Esophagus squamous epithelium (tissue), 5 donors: ENCODE measurements around the gene KLF7. TPM values are rescaled to one million over a fixed set of nuclear protein-coding genes. Genes with fewer than 3 reads are reported as not detected.

Source experiments
- DNase-seq: peaks from one replicate; lab custom pipeline; 2025; lab: John Stamatoyannopoulos, UW
- H3K27ac ChIP-seq, 4 donors: fragments of 200-600 bp; sonication (generic); one replicate each; pipeline ENCODE4 v1.5.1; 2016 to 2019; ENCODE audit warnings: mild to moderate bottlenecking in 1 of 4
- H3K27me3 ChIP-seq, 4 donors: fragments of 200-600 bp; sonication (generic); 1 replicate in 3 of 4; 2 replicates in 1 of 4; pipeline versions ENCODE4 v1.5.1 to v1.6.0; 2017 to 2021; ENCODE audit warnings: antibody characterized with exemption in 1 of 4
- H3K36me3 ChIP-seq, 3 donors: fragments of 200-600 bp; sonication (generic); one replicate each; pipeline ENCODE4 v1.5.1; 2016 to 2019
- H3K4me1 ChIP-seq, 3 donors: fragments of 200-600 bp; sonication (generic); one replicate each; pipeline ENCODE4 v1.5.1; 2017 to 2019
- H3K4me3 ChIP-seq, 4 donors: fragments of 200-600 bp; sonication (generic); 1 replicate in 3 of 4; 2 replicates in 1 of 4; pipeline ENCODE4 v1.5.1; 2016 to 2019; ENCODE audit warnings: mild to moderate bottlenecking in 2 of 4, moderate library complexity in 1 of 4
- H3K9me3 ChIP-seq, 3 donors: fragments of 200-600 bp; sonication (generic); one replicate each; pipeline ENCODE4 v1.5.1; 2016 to 2019
- POLR2A ChIP-seq, 4 donors: fragments of 450-650 bp; IDR thresholded peaks; one replicate each; pipeline ENCODE4 v1.6.1; 2017; ENCODE audit warnings: antibody characterized with exemption in 4 of 4, mild to moderate bottlenecking in 4 of 4, moderate library complexity in 3 of 4
- WGBS, 2 donors: methylation state at CpG; one replicate each; pipeline ENCODE4 v1.1.5; 2018; 5-methylcytosine and 5-hydroxymethylcytosine counted together
- intact Hi-C: fragments of 100-400 bp; cut with DNase I; formaldehyde crosslinking; loops from one replicate; pipeline ENCODE4 v1.15.0; 2022
- total RNA-seq, 4 donors: library from RNA; depleted of rRNA; stranded (reverse); fragments of >200 nt; gene quantifications; one replicate each; pipeline ENCODE4 v1.1.0, GENCODE V29; 2016
- TF ChIP-seq, protein P1 (sequence below), 6 experiments: fragments of 450-650 bp in 4 of 6; fragments of 200-600 bp in 2 of 6; sonication (generic) in 2 of 6; IDR thresholded peaks; one replicate each; pipeline ENCODE4 v1.5.1; 2016 to 2019; ENCODE audit warnings: antibody characterized with exemption in 6 of 6, mild to moderate bottlenecking in 4 of 6, moderate library complexity in 4 of 6
- donor health status: DM: yes; HTN: yes; CAD: no.

The KLF7 gene
- total RNA-seq, 4 donors from 2014 or later: 6.5 to 24.8 (median 15.2) TPM

DNA sequence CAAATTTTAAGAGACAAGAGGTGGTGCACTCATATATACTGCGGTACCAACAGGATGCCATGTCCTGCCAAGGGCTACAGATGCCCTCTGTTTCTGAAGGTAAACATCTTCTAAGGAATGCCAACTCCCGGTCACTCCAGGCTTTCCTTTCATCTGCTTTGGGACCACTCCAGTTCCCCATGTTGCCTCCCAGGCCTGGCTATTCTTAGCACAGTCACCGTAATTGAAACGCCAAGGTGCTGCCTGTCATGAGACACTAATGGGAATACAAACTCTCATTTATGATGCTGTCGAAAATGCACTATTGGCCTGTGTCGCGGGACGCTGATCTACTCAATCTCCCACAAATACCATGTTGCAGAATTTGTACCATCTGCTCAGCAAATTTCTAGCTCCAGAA lies 79.6 kb downstream of the KLF7 start:
- H3K27ac ChIP-seq: no peak overlapping the region
- peaks cover 0 to 68% (median 0%) of the 10 kb centered on the region in 3 donors for H3K36me3 ChIP-seq
- 88 to 91% methylated on average over 8 of the region's 8 CpGs for WGBS, 2 donors

DNA sequence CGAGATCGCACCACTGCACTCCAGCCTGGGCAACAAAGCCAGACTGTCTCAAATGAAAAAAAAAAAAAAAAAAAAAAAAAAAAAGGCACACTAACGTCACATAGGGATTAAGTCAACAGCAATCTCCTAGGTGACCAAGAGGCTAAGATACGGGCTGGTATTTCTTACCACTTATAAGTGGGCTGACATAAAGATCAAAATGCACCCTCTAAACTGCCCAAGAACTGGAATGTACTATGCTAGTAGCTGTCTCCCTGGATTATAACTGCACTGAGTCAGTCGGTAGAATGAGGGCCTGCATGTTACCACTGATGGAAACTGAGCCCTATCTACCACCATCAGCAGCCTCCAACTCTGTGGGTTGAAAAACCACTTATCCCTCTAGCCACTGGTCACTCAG lies 80.6 kb downstream of the KLF7 start:
- Histone ChIP-seq H3K27ac (no peak overlapping the region), H3K4me1 (peaks cover 0 to 19% (median 0%) of the 10 kb centered on the region in 3 donors)

More for the DNA sequence above, 79.6 kb downstream of the KLF7 start:
- intact Hi-C loops: no loop called here
- H3K4me1 ChIP-seq: peaks cover 0 to 26% (median 0%) of the 10 kb centered on the region in 3 donors
- TF ChIP-seq, protein P1, sequence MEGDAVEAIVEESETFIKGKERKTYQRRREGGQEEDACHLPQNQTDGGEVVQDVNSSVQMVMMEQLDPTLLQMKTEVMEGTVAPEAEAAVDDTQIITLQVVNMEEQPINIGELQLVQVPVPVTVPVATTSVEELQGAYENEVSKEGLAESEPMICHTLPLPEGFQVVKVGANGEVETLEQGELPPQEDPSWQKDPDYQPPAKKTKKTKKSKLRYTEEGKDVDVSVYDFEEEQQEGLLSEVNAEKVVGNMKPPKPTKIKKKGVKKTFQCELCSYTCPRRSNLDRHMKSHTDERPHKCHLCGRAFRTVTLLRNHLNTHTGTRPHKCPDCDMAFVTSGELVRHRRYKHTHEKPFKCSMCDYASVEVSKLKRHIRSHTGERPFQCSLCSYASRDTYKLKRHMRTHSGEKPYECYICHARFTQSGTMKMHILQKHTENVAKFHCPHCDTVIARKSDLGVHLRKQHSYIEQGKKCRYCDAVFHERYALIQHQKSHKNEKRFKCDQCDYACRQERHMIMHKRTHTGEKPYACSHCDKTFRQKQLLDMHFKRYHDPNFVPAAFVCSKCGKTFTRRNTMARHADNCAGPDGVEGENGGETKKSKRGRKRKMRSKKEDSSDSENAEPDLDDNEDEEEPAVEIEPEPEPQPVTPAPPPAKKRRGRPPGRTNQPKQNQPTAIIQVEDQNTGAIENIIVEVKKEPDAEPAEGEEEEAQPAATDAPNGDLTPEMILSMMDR (IDR thresholded peaks at IDR 0.05): no peak
- TF ChIP-seq POLR2A (IDR thresholded peaks at IDR 0.05): no peak
- no peak overlapping the region for H3K4me3 ChIP-seq
- no peaks in the 10 kb centered on the region for H3K9me3 ChIP-seq
- H3K27me3 ChIP-seq: no peaks in the 10 kb centered on the region
- no peak for DNase-seq

DNA sequence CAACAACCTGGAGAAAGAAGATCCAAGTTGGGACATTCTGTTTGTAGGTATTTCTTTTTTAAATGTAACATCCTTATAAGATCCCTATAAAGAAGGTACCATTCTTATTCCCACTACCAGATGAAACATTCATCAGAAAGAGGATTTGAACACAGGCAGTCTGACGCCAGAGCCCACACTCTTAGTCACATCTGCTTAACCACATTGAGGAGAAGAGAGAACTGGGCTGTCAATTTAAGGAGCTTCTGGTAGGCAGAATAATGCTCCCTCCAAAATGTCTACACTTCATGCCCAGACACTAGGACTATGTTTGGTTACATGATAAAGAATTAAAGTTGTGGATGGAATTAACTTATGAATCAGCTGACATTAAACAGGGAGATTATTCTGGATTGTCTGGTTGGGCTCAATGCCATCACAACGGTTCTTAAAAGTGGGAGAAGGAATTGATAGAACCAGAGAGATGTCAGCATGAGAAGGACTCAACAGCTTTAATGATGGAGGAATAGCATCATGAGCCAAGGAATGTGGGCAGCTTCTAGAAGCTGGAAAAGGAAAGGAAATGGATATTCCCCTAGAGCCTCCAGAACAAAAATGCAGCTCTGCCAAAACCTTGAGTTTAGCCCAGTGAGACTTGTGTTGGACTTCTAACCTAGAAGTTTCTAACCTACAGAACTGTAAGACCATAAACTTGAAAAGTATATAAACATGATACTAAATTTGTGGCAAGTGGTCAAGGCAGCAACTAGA lies 82.2 kb downstream of the KLF7 start:
- peak overlapping the region in 1 of 4 donors; percentile 3 for H3K27ac ChIP-seq
- no peak for DNase-seq
- WGBS, 2 donors: 39 to 66% methylated on average over 2 of the region's 2 CpGs
- H3K36me3 ChIP-seq: peaks cover 0 to 93% (median 13%) of the 10 kb centered on the region in 3 donors
- H3K9me3 ChIP-seq: no peaks in the 10 kb centered on the region
- peaks cover 0 to 4% (median 0%) of the 10 kb centered on the region in 3 donors for H3K4me1 ChIP-seq
- TF ChIP-seq, protein P1 (IDR thresholded peaks at IDR 0.05): no peak
- no peak for TF ChIP-seq POLR2A (IDR thresholded peaks at IDR 0.05)
- no peaks in the 10 kb centered on the region for H3K27me3 ChIP-seq
- no peak overlapping the region for H3K4me3 ChIP-seq
- intact Hi-C loops: no loop called here

More for the DNA sequence above, 80.6 kb downstream of the KLF7 start:
- TF ChIP-seq, protein P1 (IDR thresholded peaks at IDR 0.05): no peak
- no peak for TF ChIP-seq POLR2A (IDR thresholded peaks at IDR 0.05)
- intact Hi-C loops: no loop called here
- H3K9me3 ChIP-seq: no peaks in the 10 kb centered on the region
- no peak for DNase-seq
- no peaks in the 10 kb centered on the region for H3K27me3 ChIP-seq
- H3K4me3 ChIP-seq: no peak overlapping the region
- WGBS, 2 donors: 77 to 87% methylated on average over 5 of the region's 5 CpGs
- peaks cover 0 to 78% (median 7%) of the 10 kb centered on the region in 3 donors for H3K36me3 ChIP-seq

DNA sequence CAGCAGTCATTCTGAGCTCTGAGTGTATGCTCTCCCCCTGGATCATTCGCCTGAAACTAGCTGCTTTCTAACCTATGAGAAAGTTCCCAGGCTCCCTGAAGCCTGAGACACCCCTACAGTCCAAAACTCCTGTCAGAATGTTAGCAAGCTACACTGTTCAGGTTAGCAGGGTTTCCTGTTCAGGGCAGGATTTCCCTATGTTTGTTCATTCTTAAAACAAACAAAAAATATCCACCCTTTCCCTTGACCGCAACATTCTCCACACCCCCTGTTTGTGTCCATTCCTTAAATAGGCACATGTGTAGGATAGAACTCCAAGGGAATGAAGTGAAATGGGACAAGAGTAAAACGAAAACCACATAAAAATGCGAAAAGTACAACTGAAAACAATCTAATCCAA lies 83.1 kb downstream of the KLF7 start:
- intact Hi-C loops: no loop called here
- WGBS, 2 donors: 84 to 88% methylated on average over 4 of the region's 4 CpGs
- no peak for DNase-seq
- no peak overlapping the region for H3K4me3 ChIP-seq
- H3K27me3 ChIP-seq: no peaks in the 10 kb centered on the region
- no peaks in the 10 kb centered on the region for H3K9me3 ChIP-seq
- peaks cover 0 to 86% (median 13%) of the 10 kb centered on the region in 3 donors for H3K36me3 ChIP-seq
- peak overlapping the region in 1 of 4 donors; percentile 24 for H3K27ac ChIP-seq
- no peaks in the 10 kb centered on the region for H3K4me1 ChIP-seq
- no peak for TF ChIP-seq POLR2A (IDR thresholded peaks at IDR 0.05)
- TF ChIP-seq, protein P1 (IDR thresholded peaks at IDR 0.05): no peak

DNA sequence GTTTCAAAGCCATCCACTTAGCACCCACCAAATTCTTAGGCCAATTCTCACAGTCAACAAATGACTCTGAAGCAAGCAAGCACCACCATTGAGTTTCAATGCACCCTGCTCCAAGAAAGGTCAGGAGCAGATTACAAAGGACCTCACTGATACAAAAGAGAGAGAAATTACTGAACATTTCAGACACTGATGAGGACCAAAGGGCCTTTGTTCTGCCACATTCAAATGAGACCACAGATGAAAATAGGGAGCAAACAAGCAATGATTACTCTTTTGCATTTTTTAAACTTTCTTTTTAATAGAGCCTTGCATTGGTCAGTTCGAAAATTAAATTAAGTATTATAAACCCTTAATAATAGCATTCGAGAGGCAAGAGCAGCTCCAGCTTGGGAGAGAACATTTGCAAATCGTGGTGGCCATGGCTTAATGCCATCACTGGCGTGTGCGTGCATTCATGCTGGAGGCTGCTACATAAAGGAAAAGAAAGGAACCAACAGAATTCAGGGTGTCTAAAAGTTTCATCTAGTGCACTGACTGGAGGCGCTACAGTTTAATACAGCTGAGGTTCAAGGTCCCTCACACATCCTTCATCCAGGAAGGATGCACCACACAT lies 87.5 kb downstream of the KLF7 start:
- no peaks in the 10 kb centered on the region for H3K27me3 ChIP-seq
- H3K4me1 ChIP-seq: peaks cover 4 to 13% (median 7%) of the 10 kb centered on the region in 3 donors
- no peak for DNase-seq
- peaks cover 0 to 47% (median 13%) of the 10 kb centered on the region in 3 donors for H3K36me3 ChIP-seq
- intact Hi-C loops: no loop called here
- no peak overlapping the region for H3K4me3 ChIP-seq
- no peak overlapping the region for H3K27ac ChIP-seq
- no peaks in the 10 kb centered on the region for H3K9me3 ChIP-seq
- WGBS, 2 donors: 87 to 93% methylated on average over 6 of the region's 6 CpGs
- TF ChIP-seq POLR2A (IDR thresholded peaks at IDR 0.05): no peak
- TF ChIP-seq, protein P1 (IDR thresholded peaks at IDR 0.05): no peak
